Prostate gland (tissue), 2 donors: ENCODE measurements around the gene NMUR1. TPM values are rescaled to one million over a fixed set of nuclear protein-coding genes. Genes with fewer than 3 reads are reported as not detected.
"Not testable (repeated sequence)": the region's sequence is repeated elsewhere in the genome, so short reads cannot be mapped to it uniquely, and the experiment has no call there.

Experiments used
- DNase-seq: peaks from one replicate; pipeline ENCODE4 v3.0.0-alpha.2; 2019; ENCODE audit warnings: low spot score
- H3K27ac ChIP-seq, 2 donors: fragments of 200-600 bp; sonication (generic); 2 replicates each; pipeline ENCODE4 v1.5.1; 2017 to 2019
- H3K27me3 ChIP-seq: fragments of 200-600 bp; sonication (generic); replicated peaks from 2 replicates; pipeline ENCODE4 v1.5.1; 2019; ENCODE audit not compliant: insufficient read depth
- H3K36me3 ChIP-seq, 2 donors: fragments of 200-600 bp; sonication (generic); 1 replicate in 1 of 2; 2 replicates in 1 of 2; pipeline versions ENCODE4 v1.5.1 to v1.8.1; 2017 to 2019
- H3K4me1 ChIP-seq: fragments of 200-600 bp; sonication (generic); replicated peaks from 2 replicates; pipeline ENCODE4 v1.5.1; 2019
- H3K4me3 ChIP-seq, 2 donors: fragments of 200-600 bp; sonication (generic); 2 replicates each; pipeline ENCODE4 v1.5.1; 2017 to 2019
- H3K9me3 ChIP-seq: fragments of 200-600 bp; sonication (generic); 2 replicates; pipeline ENCODE4 v1.5.1; 2017
- CTCF ChIP-seq, 4 experiments: fragments of 200-600 bp in 2 of 4; fragments of 450-650 bp in 2 of 4; sonication (generic) in 2 of 4; IDR thresholded peaks; 1 replicate in 3 of 4; 2 replicates in 1 of 4; pipeline ENCODE4 v1.5.1; 2016 to 2019; ENCODE audit warnings: antibody characterized with exemption in 4 of 4, mild to moderate bottlenecking in 2 of 4, moderate library complexity in 2 of 4
- POLR2A ChIP-seq: fragments of 450-650 bp; IDR thresholded peaks from one replicate; pipeline ENCODE4 v1.6.1; 2016; ENCODE audit warnings: antibody characterized with exemption, mild to moderate bottlenecking
- POLR2AphosphoS5 ChIP-seq: sonication (generic); formaldehyde crosslinking; IDR thresholded peaks from one replicate; pipeline ENCODE4 v1.6.1; 2017; ENCODE audit warnings: antibody characterized with exemption
- WGBS: methylation state at CpG from one replicate; pipeline ENCODE4 v1.1.5; 2018; 5-methylcytosine and 5-hydroxymethylcytosine counted together
- intact Hi-C: fragments of 100-400 bp; cut with DNase I; formaldehyde crosslinking; loops from one replicate; pipeline ENCODE4 v1.14.2; 2022
- total RNA-seq, 2 donors: library from RNA; depleted of rRNA; stranded (reverse); fragments of >200 nt; gene quantifications; one replicate each; pipeline ENCODE4 v1.1.0, GENCODE V29; 2016

Gene NMUR1, protein sequence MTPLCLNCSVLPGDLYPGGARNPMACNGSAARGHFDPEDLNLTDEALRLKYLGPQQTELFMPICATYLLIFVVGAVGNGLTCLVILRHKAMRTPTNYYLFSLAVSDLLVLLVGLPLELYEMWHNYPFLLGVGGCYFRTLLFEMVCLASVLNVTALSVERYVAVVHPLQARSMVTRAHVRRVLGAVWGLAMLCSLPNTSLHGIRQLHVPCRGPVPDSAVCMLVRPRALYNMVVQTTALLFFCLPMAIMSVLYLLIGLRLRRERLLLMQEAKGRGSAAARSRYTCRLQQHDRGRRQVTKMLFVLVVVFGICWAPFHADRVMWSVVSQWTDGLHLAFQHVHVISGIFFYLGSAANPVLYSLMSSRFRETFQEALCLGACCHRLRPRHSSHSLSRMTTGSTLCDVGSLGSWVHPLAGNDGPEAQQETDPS
- total RNA-seq: 1 to 10 TPM; 1.1 to 4.3 TPM

DNA sequence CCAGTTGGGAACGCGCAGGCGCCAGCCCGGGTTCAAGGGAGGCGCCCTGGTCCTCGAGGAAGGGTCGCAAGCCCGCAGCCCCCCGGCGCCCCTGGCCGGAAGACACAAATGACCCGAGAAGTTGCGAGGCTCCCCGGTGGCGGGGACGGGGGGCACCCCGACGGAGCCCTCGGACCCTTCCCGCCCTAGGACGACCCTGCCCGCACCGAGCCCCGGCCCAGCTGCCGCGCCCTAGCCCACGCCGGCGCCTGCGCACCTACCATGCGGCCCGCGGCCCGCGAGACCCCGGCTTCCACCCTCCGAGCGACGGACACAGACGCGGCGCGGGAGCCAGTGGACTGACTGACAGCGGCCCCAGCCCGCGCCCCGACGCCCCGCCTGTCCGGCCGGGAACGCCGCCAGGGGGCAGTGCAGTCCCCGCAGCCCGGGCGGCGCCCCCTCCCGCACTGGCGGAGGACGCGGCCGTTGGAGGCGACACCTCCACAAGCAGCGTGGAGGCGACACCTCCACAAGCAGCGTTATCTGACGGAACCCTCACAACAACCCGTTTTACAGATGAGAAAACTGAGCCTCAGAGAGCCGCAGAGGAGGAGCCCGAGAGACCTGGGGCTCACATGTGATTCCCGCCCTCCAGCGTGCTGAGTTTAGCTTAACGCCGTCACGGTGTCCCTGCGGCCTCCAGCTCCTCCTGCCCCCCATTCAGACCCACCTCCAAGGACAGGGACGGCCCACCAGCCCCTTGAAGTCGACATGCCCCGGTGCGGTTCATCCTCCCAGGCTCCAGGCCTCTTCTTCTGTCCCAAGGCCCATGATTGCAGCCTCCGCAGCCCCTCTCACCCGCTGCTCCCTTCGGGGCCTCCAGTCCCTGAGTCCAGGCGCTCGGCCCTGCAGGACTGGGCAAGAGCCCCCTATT is at the start of gene NMUR1:
Gene NMUR1, minus strand, starts transcription at position 347 of the 913 bp plus-strand sequence. Its CDS starts 84 bp downstream, at position 263.
- TF ChIP-seq CTCF (IDR thresholded peaks at IDR 0.05) (peak; percentile 57 to 74 (median 68)), POLR2AphosphoS5 (no peak)
- Histone ChIP-seq H3K27ac (no peak within 1 kb of the TSS), H3K4me3 (peak within 1 kb of the TSS; percentile 27 to 34), H3K27me3 (no peaks in the 10 kb centered on the region), H3K9me3 (no peaks in the 10 kb centered on the region), H3K36me3 (no peaks in the 10 kb centered on the region), H3K4me1 (no peaks in the 10 kb centered on the region)
- WGBS: 18% methylated on average over 70 of the region's 85 CpGs
- peak; percentile 19 for DNase-seq
- intact Hi-C loops: no loop called here

- TF ChIP-seq CTCF (IDR thresholded peaks at IDR 0.05) (no peak), POLR2AphosphoS5 (no peak), POLR2A (no peak)
- Histone ChIP-seq H3K4me1 (no peaks in the 10 kb centered on the region), H3K27me3 (no peaks in the 10 kb centered on the region), H3K4me3 (no peak overlapping the region), H3K27ac (no peak overlapping the region), H3K36me3 (no peaks in the 10 kb centered on the region), H3K9me3 (no peaks in the 10 kb centered on the region)
- 91% methylated on average over 3 of the region's 3 CpGs for WGBS
- DNase-seq: no peak
- intact Hi-C loops: no loop called here
These were observed 49.3 kb upstream of the NMUR1 start for GRCh38 chr2:231579560-231579959.

- H3K9me3 ChIP-seq, H3K4me1 ChIP-seq, H3K27ac ChIP-seq, H3K27me3 ChIP-seq, H3K36me3 ChIP-seq, DNase-seq, intact Hi-C loops, H3K4me3 ChIP-seq: not testable (repeated sequence)
- 98% methylated on average over 2 of the region's 2 CpGs for WGBS
These were observed 48.4 kb upstream of the NMUR1 start for GRCh38 chr2:231578655-231579054.

DNA sequence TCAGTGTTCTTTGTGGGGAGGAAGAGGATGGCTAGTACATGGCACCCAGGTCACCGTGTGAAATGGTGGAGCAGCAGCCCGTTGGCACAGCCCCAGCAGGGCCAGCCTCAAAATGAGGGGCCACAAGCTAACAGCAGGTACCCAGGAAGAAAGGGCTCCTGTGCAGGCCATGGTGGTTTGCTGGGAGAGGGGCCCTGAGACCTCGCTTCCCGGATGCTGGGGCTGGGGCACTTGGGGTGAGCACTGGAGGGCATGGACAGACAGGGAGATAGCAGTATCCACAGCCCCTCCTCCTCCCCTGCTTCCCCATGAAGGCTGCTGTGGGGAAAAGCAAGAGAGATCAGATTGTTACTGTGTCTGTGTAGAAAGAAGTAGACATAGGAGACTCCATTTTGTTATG is 46.2 kb upstream of the NMUR1 start:
- no peak for TF ChIP-seq POLR2AphosphoS5
- TF ChIP-seq CTCF (IDR thresholded peaks at IDR 0.05): no peak
- TF ChIP-seq POLR2A: no peak
- Histone ChIP-seq H3K27ac (no peak overlapping the region), H3K36me3 (no peaks in the 10 kb centered on the region), H3K4me1 (no peaks in the 10 kb centered on the region), H3K27me3 (no peaks in the 10 kb centered on the region), H3K4me3 (no peak overlapping the region), H3K9me3 (no peaks in the 10 kb centered on the region)
- intact Hi-C loops: no loop called here
- no peak for DNase-seq
- WGBS: 86% methylated on average over 4 of the region's 4 CpGs

- Histone ChIP-seq H3K4me1 (no peaks in the 10 kb centered on the region), H3K27ac (no peak overlapping the region), H3K9me3 (no peaks in the 10 kb centered on the region), H3K4me3 (no peak overlapping the region), H3K36me3 (no peaks in the 10 kb centered on the region), H3K27me3 (no peaks in the 10 kb centered on the region)
- TF ChIP-seq POLR2A (no peak), POLR2AphosphoS5 (no peak), CTCF (IDR thresholded peaks at IDR 0.05) (no peak)
- intact Hi-C loops: no loop called here
- WGBS: 80% methylated on average over 10 of the region's 10 CpGs
- DNase-seq: no peak
These were observed 45.5 kb upstream of the NMUR1 start for GRCh38 chr2:231575612-231576256.
